Measurements from ENCODE around the gene MAPK8IP2. TPM values are rescaled to one million over a fixed set of nuclear protein-coding genes. Genes with fewer than 3 reads are reported as not detected.

The MAPK8IP2 gene
- total and polyA plus RNA-seq, 2 of the 13 experiments (the other 11 are each of a cell fraction or from before 2014, with no cell fraction given), result 1.3 to 2.6 TPM

DNA sequence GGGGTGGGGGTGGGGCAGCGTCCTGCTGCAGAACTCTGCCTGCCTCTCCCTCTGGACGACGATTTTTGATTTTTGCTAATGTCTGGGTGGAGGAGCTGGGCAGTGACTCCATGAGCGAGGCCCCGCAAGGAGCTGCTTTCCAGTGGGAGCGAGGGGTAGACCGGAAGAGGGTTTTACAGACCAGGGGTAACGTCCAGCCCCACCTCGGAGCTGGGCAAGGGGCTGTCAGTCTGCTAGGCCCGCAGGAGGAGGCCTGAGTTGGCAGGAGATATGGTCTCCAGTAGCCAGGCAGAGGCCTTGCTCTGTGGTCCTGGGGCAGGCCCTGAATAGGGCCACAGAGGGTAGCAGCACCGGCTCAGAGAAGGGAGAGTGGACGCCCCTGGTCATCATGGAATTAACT lies 9.0 kb downstream of the MAPK8IP2 start:
- TF ChIP-seq AHDC1 (CRISPR knock-in tag; IDR thresholded peaks at IDR 0.05; ENCODE audit: borderline replicate concordance), result no peak
- TF ChIP-seq ZNF350 (CRISPR knock-in tag; IDR thresholded peaks at IDR 0.05; ENCODE audit: borderline replicate concordance, low read depth), result no peak
- no peak for TF ChIP-seq NONO (IDR thresholded peaks at IDR 0.05)
- TF ChIP-seq NONO (CRISPR knock-in tag; conservative IDR thresholded peaks at IDR 0.05), result no peak
- TF ChIP-seq, protein P1, sequence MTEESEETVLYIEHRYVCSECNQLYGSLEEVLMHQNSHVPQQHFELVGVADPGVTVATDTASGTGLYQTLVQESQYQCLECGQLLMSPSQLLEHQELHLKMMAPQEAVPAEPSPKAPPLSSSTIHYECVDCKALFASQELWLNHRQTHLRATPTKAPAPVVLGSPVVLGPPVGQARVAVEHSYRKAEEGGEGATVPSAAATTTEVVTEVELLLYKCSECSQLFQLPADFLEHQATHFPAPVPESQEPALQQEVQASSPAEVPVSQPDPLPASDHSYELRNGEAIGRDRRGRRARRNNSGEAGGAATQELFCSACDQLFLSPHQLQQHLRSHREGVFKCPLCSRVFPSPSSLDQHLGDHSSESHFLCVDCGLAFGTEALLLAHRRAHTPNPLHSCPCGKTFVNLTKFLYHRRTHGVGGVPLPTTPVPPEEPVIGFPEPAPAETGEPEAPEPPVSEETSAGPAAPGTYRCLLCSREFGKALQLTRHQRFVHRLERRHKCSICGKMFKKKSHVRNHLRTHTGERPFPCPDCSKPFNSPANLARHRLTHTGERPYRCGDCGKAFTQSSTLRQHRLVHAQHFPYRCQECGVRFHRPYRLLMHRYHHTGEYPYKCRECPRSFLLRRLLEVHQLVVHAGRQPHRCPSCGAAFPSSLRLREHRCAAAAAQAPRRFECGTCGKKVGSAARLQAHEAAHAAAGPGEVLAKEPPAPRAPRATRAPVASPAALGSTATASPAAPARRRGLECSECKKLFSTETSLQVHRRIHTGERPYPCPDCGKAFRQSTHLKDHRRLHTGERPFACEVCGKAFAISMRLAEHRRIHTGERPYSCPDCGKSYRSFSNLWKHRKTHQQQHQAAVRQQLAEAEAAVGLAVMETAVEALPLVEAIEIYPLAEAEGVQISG (CRISPR knock-in tag; IDR thresholded peaks at IDR 0.05), result no peak
- H3K4me3 ChIP-seq (replicated peaks in 1 of 3; ENCODE audit: insufficient read depth in 1 of 3, low read depth in 2 of 3, low read length in 3 of 3), result no peak overlapping the region
- no peak for ATAC-seq
- ChIA-PET CTCF (ENCODE audit: low intra/inter-chr PET ratio, low total read pairs) (no interaction called here), POLR2A (interaction anchor here (1.8 kb wide), 1 partner anchor 27 kb away, joined by 4 read pairs; the partner anchor contains the start of gene CHKB)
- H3K79me2 ChIP-seq (ENCODE audit: insufficient read depth, low read length), result no peaks in the 10 kb centered on the region
- FAIRE-seq, result no peak
- intact Hi-C loops (cut with micrococcal nuclease; ENCODE audit: unreplicated experiment), result no loop called here
- H2AFZ ChIP-seq (ENCODE audit: low read length), result no peak overlapping the region
- WGBS (ENCODE audit: low lambda C conversion rate), result 59% methylated on average over 7 of the region's 12 CpGs
- peaks cover 22% of the 10 kb centered on the region for H3K4me1 ChIP-seq (ENCODE audit: insufficient read depth, low read length)
- no peak for DNase-seq (ENCODE audit: low spot score)
- no TSS peak for BruUV-seq (replicated peaks)
- in situ Hi-C loops (cut with HindIII; ENCODE audit: extremely low pct_ligation_motif_present, low pct_unique_long_range_greater_than_20kb), result no loop called here
- H3K4me2 ChIP-seq (ENCODE audit: low read depth, low read length), result no peak overlapping the region
- H3K27me3 ChIP-seq (ENCODE audit: control insufficient read depth in 1 of 2, insufficient read depth in 2 of 2, low read length in 2 of 2), result peaks cover 0 to 6% of the 10 kb centered on the region in 2 experiments; a peak in 2 of 5 replicates
- H3K36me3 ChIP-seq (replicated peaks in 1 of 2; ENCODE audit: control insufficient read depth in 1 of 2, insufficient read depth in 2 of 2, low read length in 2 of 2), result no peaks in the 10 kb centered on the region
- H3K9ac ChIP-seq (ENCODE audit: insufficient read depth, low read depth, low read length), result no peak overlapping the region
- no peaks in the 10 kb centered on the region for H3K9me3 ChIP-seq (ENCODE audit: low read length)
- H3K27ac ChIP-seq (ENCODE audit: extremely low read length, insufficient read depth, low read length), result no peak overlapping the region
- no peaks in the 10 kb centered on the region for H4K20me1 ChIP-seq (ENCODE audit: insufficient read depth, low read length)
